NCI-H446 treated with DMSO at 0.1 percent for 48 hours (cell line): ENCODE data around the gene RSRC1.
"Not testable (repeated sequence)": the region's sequence is repeated elsewhere in the genome, so short reads cannot be mapped to it uniquely, and the experiment has no call there.

ENCODE experiments used
- DNase-seq: peaks from one replicate; lab custom pipeline; 2025; lab: John Stamatoyannopoulos, UW

Gene RSRC1

GRCh38 chr3:158522221-158523136, 412.6 kb downstream of the RSRC1 start:
- peak; percentile 8 for DNase-seq

GRCh38 chr3:158528076-158528674, 418.3 kb downstream of the RSRC1 start:
- DNase-seq = no peak

- no peak for DNase-seq
Observed at GRCh38 chr3:158531334-158531733, 421.4 kb downstream of the RSRC1 start.

DNA sequence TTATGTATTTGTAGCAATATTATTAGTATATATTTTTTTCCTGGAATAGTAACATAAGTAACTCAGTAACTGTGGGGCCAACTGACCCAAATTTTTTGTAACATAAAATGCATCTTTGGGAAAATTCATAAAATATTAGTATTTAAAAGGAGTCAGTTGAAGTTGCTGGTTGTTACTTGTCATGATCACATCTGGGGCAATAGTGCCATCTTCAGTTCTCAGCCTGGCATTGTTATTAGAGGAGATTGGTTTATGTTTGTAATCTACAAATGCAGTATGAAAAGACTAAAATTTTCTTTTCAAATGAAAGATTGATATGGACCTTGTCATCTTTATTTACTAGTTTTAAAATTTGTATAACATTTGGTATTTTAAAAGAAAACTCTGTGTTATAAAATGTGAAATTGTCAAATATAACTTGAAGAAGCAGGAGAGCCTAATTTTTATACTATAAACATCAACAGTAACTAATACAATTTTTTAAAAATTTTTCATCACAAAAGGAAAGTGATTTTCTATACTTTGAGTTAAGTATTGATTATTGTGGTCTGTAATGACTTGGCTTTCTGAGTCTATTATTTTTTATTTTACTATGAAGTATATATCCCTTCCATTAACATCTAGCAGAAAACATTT, 422.3 kb downstream of the RSRC1 start:
- peak; percentile 33 for DNase-seq

GRCh38 chr3:158535918-158536317, 426.0 kb downstream of the RSRC1 start:
- no peak for DNase-seq

DNA sequence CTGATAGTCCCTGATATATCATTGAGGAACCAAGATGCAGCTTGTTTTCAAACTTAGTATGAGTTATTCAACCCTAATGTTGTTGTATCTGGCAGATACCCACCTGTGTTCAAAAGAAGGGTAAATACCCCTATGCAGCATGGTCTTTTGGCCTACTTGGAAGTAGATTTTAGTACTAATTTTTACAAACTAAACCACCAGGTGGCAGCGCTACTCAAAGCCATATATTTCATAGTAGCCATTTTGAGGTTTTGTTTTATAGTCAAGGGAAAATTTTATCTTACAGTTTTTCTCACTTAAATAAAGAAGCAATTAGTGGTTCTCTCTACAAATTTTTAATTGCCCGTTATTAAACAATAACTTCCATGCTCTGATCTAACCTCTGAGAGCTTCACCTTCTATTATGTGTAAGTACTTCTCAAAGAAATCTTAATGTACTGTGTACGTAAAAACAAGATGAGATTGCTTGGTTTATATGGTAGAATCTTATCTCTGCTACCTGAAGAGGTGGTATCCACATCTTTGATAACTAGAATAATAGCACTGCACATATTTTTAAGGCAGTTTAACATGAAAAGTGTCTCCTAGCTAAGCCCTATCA, 429.6 kb downstream of the RSRC1 start:
- peak; percentile 55 for DNase-seq

- no peak for DNase-seq
Observed at GRCh38 chr3:158540066-158540465, 430.2 kb downstream of the RSRC1 start.

DNA sequence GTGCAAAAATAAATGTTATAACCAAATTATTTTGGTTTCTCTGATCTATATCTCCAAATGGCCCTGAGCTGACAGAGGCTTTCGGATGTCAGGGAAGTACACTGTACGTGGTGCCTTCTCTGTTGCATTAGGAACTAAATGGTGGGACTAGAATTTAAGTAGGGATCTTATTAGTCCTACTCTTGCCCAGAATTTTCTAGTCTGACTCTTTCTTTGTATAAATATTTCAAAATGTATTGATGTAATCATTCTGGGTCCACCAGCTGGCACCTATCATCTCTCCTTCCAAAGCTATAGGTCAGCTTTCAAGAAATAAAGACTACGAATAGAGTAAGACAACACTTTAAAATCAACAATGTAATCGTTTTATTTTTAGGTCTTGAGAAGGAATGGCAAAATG, 438.8 kb downstream of the RSRC1 start:
- no peak for DNase-seq

- DNase-seq = not testable (repeated sequence)
Observed at GRCh38 chr3:158549938-158550337, 440.0 kb downstream of the RSRC1 start.

- DNase-seq = no peak
Observed at GRCh38 chr3:158552124-158552523, 442.2 kb downstream of the RSRC1 start.

- no peak for DNase-seq
Observed at GRCh38 chr3:158559504-158559903, 449.6 kb downstream of the RSRC1 start.

- no peak for DNase-seq
Observed at GRCh38 chr3:158560979-158561378, 451.1 kb downstream of the RSRC1 start.

GRCh38 chr3:158562674-158563073, 452.8 kb downstream of the RSRC1 start:
- no peak for DNase-seq

- DNase-seq = no peak
Observed at GRCh38 chr3:158563076-158563475, 453.2 kb downstream of the RSRC1 start.

GRCh38 chr3:158565076-158565475, 455.2 kb downstream of the RSRC1 start:
- no peak for DNase-seq

- DNase-seq = no peak
Observed at GRCh38 chr3:158568784-158569183, 458.9 kb downstream of the RSRC1 start.

- no peak for DNase-seq
Observed at GRCh38 chr3:158569794-158570193, 459.9 kb downstream of the RSRC1 start.

- DNase-seq = peak; percentile 89
Observed at GRCh38 chr3:158570999-158571702, 461.3 kb downstream of the RSRC1 start, which contains the start of gene MLF1. Gene MLF1 (plus strand): TSS chr3:158571194. CDS start chr3:158571301, 107 bp downstream.

DNA sequence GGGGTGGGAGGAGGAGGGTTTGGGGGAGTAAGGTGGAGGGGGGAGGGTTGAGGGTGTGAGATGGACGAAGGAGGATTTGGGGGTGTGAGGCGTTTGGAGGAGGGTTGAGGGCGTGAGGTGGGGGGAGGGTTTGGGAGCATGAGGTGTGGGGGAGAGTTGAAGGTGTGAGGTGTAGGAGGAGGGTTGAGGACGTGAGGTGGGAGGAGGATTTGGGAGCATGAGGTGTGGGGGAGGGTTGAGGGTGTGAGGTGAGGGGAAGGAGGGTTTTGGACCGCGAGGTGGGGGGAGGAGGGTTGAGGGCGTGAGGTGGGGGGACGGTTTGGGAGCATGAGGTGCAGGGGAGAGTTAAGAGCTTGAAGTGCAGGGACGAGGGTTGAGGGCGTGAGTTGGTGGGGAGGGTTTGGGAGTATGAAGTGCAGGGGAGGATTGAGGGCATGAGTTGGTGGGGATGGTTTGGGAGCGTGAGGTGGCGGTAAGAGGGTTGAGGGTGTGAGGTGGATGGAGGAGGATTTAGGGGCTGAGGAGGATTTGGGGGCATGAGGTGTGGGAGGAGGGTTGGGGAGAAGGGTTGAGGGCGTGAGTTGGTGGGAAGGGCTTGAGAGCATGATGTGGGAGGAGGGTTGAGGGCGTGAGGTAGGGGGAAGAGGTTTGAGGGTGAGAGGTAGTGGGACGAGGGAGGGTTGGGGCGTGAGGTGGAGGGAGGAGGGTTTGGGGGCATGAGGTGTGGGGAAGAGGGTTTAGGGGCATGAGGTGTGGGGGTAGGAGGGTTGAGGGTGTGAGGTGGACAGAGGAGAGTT, 462.3 kb downstream of the RSRC1 start:
- no peak for DNase-seq

DNA sequence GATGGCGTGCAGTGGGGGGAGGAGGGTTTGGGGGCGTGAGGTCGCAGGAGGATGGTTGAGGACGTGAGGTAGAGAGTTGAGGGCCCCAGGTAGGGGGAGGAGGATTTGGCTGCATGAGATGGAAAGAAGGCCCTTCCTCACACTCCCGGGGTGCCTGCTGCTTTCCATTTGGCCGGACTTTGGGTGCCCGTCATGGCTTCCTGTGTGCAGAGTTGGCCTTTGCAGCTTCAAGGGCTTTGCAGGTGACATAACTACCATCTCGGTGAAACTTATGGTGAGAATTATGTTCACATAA, 462.8 kb downstream of the RSRC1 start:
- DNase-seq = no peak

GRCh38 chr3:158573714-158574113, 463.8 kb downstream of the RSRC1 start:
- DNase-seq = no peak
